Stimulated activated effector memory CD8-positive, alpha-beta T cell treated with anti-CD3 and anti-CD28 coated beads, Interleukin-12 subunit alpha, Interleukin-12 subunit beta, amount 100 ng/mL, for 72 hours (primary cell): Measurements from ENCODE around the gene RGS7.

Experiments used
- ATAC-seq: fragments of 150-1000 bp; cut with Tn5 transposase; 2 replicates; pipeline ENCODE4 v1.10.0; 2021
- DNase-seq, 2 donors: peaks; one replicate each; pipeline ENCODE4 v3.0.0; 2021 to 2022; ENCODE audit warnings: low spot score in 2 of 2
- H3K27ac Mint-ChIP-seq: one replicate; pipeline ENCODE4 v1.8.0; 2022; ENCODE audit warnings: mild to moderate bottlenecking, mixed read lengths
- H3K36me3 Mint-ChIP-seq: one replicate; pipeline ENCODE4 v1.8.0; 2022; ENCODE audit warnings: mild to moderate bottlenecking, mixed read lengths
- H3K4me1 Mint-ChIP-seq: one replicate; pipeline ENCODE4 v1.8.0; 2022; ENCODE audit warnings: mixed read lengths
- H3K4me3 Mint-ChIP-seq: one replicate; pipeline ENCODE4 v1.8.0; 2022; ENCODE audit warnings: mild to moderate bottlenecking, mixed read lengths
- H3K9me3 Mint-ChIP-seq: one replicate; pipeline ENCODE4 v1.8.0; 2022; ENCODE audit warnings: mixed read lengths

Gene RGS7

GRCh38 chr1:240860023-240860422 is 497.0 kb downstream of the RGS7 start:
- Mint-ChIP-seq H3K27ac (no peak overlapping the region), H3K36me3 (no peaks in the 10 kb centered on the region), H3K4me1 (no peaks in the 10 kb centered on the region), H3K9me3 (no peaks in the 10 kb centered on the region), H3K4me3 (no peak overlapping the region)
- no peak for ATAC-seq
- no peak for DNase-seq

- H3K9me3 Mint-ChIP-seq = peaks cover 3% of the 10 kb centered on the region
These were observed 502.6 kb downstream of the RGS7 start for GRCh38 chr1:240854367-240854766.

DNA sequence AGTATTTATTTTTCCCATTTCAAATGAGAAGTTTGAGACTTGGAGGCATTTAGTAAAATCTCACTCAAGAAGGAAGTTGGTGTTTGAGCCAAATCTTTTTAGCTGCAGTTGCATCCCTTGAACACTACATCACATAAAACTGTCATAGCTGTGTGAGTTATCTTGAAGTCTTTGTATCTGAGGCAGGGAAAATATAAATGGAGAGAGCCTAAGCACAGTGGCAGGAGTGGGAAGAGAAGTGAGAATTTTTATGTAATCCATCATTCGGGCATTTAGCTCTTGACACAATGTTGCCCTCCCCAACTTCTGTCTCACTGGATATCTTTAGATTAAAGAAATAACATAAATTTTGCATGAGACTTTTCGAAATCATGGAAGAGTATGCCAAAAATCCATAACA is 509.7 kb downstream of the RGS7 start:
- Mint-ChIP-seq H3K9me3 (peaks cover 3% of the 10 kb centered on the region), H3K4me3 (no peak overlapping the region), H3K4me1 (no peaks in the 10 kb centered on the region), H3K36me3 (no peaks in the 10 kb centered on the region), H3K27ac (no peak overlapping the region)
- ATAC-seq = no peak
- DNase-seq = no peak

More at GRCh38 chr1:240854367-240854766, 502.6 kb downstream of the RGS7 start:
- DNase-seq = no peak
- no peaks in the 10 kb centered on the region for H3K36me3 Mint-ChIP-seq
- no peak overlapping the region for H3K4me3 Mint-ChIP-seq
- H3K4me1 Mint-ChIP-seq = no peaks in the 10 kb centered on the region
- no peak overlapping the region for H3K27ac Mint-ChIP-seq
- ATAC-seq = no peak

- Mint-ChIP-seq H3K9me3 (no peaks in the 10 kb centered on the region), H3K36me3 (no peaks in the 10 kb centered on the region), H3K27ac (no peak overlapping the region), H3K4me3 (no peak overlapping the region), H3K4me1 (no peaks in the 10 kb centered on the region)
- ATAC-seq (no peak), DNase-seq (no peak)
These were observed 512.5 kb downstream of the RGS7 start for GRCh38 chr1:240844486-240844885.

DNA sequence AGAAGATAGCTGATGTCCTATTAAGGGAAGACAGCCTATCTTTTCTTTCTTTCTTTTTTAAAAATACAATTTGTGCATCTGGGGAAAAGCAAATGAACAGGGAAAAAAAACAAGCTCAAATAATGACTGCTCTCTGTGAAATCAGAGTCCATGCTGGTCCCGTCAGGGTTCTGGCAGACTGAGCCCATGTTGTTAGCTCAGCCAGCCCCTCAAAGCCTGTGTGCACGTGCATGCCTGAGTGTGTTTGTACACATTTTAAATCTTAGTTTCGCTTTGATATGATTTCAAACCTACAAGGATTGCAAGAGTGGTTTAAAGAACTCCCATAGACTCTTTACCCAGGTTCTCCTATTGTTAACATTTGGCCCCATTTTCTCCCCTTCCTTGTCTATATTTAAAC is 513.2 kb downstream of the RGS7 start:
- Mint-ChIP-seq H3K36me3 (no peaks in the 10 kb centered on the region), H3K27ac (no peak overlapping the region), H3K9me3 (no peaks in the 10 kb centered on the region), H3K4me3 (no peak overlapping the region), H3K4me1 (no peaks in the 10 kb centered on the region)
- ATAC-seq (no peak), DNase-seq (no peak)

DNA sequence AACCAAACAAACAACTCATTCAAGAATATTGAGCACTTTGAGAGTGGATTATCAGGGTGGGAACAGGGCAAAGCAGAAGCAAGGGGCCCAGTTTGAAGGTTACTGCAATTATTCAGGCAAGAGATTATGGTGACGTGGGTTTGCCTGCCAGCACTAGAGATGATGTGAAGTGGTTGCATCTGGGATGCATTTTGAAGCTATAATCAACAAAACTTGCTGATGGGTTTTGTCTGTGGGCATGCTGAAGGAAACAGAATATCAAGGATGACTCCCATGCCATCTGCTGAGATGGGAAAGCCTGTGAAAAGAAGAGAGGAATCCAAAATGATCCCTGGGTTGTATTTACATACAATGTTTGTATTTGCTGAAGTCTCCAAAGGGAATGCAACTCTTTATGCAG is 520.7 kb downstream of the RGS7 start:
- no peaks in the 10 kb centered on the region for H3K9me3 Mint-ChIP-seq
- no peaks in the 10 kb centered on the region for H3K4me1 Mint-ChIP-seq
- H3K27ac Mint-ChIP-seq = no peak overlapping the region
- H3K36me3 Mint-ChIP-seq = no peaks in the 10 kb centered on the region
- DNase-seq = no peak
- ATAC-seq = no peak
- no peak overlapping the region for H3K4me3 Mint-ChIP-seq

- no peaks in the 10 kb centered on the region for H3K36me3 Mint-ChIP-seq
These were observed 521.7 kb downstream of the RGS7 start for GRCh38 chr1:240835291-240835690.

DNA sequence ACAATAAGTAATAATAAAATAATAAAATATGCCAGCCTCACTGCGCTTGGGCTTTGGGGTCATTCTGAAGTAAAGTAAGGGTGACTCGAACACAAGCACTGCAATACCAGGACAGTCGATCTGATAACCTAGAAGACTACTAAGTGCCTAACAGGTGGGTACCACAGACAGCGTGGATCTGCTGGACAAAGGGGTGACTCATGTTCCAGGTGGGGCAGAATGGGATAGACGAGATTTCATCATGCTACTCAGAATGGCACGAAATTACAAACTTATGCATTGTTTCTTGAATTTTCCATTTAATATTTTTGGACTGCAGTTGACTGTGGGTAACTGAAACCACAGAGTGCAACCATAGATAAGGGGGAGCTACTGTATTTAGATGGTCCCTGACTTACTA is 523.9 kb downstream of the RGS7 start:
- Mint-ChIP-seq H3K4me1 (no peaks in the 10 kb centered on the region), H3K27ac (no peak overlapping the region), H3K4me3 (no peak overlapping the region), H3K9me3 (no peaks in the 10 kb centered on the region), H3K36me3 (no peaks in the 10 kb centered on the region)
- ATAC-seq (no peak), DNase-seq (no peak)

More at GRCh38 chr1:240835291-240835690, 521.7 kb downstream of the RGS7 start:
- no peak for DNase-seq
- Mint-ChIP-seq H3K27ac (no peak overlapping the region), H3K9me3 (no peaks in the 10 kb centered on the region), H3K4me1 (no peaks in the 10 kb centered on the region), H3K4me3 (no peak overlapping the region)
- no peak for ATAC-seq

DNA sequence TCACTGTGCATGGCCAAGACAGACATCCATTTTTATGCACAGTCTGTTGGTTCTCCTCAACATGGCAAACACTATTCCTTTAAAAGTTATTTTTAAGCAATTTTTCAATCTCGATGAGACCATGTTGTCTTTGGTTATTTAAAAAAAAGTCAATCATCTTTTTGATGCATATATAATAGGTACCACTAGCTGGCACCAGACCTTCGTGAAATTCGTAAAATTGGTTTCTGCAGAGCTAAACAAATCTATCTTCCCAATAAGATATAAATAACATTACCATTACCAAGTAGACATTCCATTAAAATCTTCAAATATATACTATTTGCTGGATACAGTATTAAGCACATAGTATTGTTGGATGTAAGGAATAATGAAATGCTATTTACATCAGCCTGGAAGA is 525.1 kb downstream of the RGS7 start:
- Mint-ChIP-seq H3K4me1 (no peaks in the 10 kb centered on the region), H3K27ac (no peak overlapping the region), H3K4me3 (no peak overlapping the region)

GRCh38 chr1:240831191-240831631 is 525.8 kb downstream of the RGS7 start:
- ATAC-seq = no peak

More for the DNA sequence above, 525.1 kb downstream of the RGS7 start:
- DNase-seq (no peak), ATAC-seq (no peak)
- no peaks in the 10 kb centered on the region for H3K36me3 Mint-ChIP-seq
- no peaks in the 10 kb centered on the region for H3K9me3 Mint-ChIP-seq

GRCh38 chr1:240829487-240829886 is 527.5 kb downstream of the RGS7 start:
- Mint-ChIP-seq H3K27ac (no peak overlapping the region), H3K4me3 (no peak overlapping the region), H3K36me3 (no peaks in the 10 kb centered on the region), H3K9me3 (no peaks in the 10 kb centered on the region), H3K4me1 (no peaks in the 10 kb centered on the region)
- DNase-seq (no peak), ATAC-seq (no peak)

More at GRCh38 chr1:240831191-240831631, 525.8 kb downstream of the RGS7 start:
- H3K27ac Mint-ChIP-seq = no peak overlapping the region
- no peaks in the 10 kb centered on the region for H3K36me3 Mint-ChIP-seq
- no peaks in the 10 kb centered on the region for H3K9me3 Mint-ChIP-seq
- H3K4me3 Mint-ChIP-seq = no peak overlapping the region
- no peaks in the 10 kb centered on the region for H3K4me1 Mint-ChIP-seq
- DNase-seq = no peak

- Mint-ChIP-seq H3K36me3 (no peaks in the 10 kb centered on the region), H3K4me1 (no peaks in the 10 kb centered on the region), H3K4me3 (no peak overlapping the region), H3K9me3 (no peaks in the 10 kb centered on the region), H3K27ac (no peak overlapping the region)
- no peak for ATAC-seq
- DNase-seq = no peak
These were observed 529.2 kb downstream of the RGS7 start for GRCh38 chr1:240827786-240828185.

DNA sequence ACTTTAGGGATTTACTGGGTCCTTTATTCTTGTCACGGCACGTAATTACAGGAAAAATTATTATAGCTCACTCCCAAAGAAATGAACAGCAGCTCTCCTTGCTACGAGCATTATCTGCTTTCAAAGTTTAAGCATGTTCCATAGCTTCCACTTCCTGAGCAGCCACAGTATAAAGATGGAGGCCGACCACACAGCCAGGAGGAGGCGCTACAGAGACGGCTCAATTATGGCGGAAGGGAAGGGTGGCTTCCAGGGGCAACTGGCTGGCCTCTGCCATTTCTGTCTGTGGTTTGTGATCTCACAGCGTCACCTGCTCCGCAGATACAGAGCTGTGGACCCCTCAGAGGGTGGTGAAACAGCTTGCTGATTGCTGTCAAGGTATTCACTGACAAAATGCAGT is 532.8 kb downstream of the RGS7 start:
- ATAC-seq (no peak), DNase-seq (no peak)
- Mint-ChIP-seq H3K27ac (no peak overlapping the region), H3K4me1 (no peaks in the 10 kb centered on the region), H3K36me3 (no peaks in the 10 kb centered on the region), H3K9me3 (peaks cover 3% of the 10 kb centered on the region), H3K4me3 (no peak overlapping the region)

- H3K4me1 Mint-ChIP-seq = no peaks in the 10 kb centered on the region
- H3K27ac Mint-ChIP-seq = no peak overlapping the region
- no peak overlapping the region for H3K4me3 Mint-ChIP-seq
- H3K9me3 Mint-ChIP-seq = peaks cover 7% of the 10 kb centered on the region
- H3K36me3 Mint-ChIP-seq = no peaks in the 10 kb centered on the region
- DNase-seq = no peak
- ATAC-seq = no peak
These were observed 533.6 kb downstream of the RGS7 start for GRCh38 chr1:240823357-240823756.

DNA sequence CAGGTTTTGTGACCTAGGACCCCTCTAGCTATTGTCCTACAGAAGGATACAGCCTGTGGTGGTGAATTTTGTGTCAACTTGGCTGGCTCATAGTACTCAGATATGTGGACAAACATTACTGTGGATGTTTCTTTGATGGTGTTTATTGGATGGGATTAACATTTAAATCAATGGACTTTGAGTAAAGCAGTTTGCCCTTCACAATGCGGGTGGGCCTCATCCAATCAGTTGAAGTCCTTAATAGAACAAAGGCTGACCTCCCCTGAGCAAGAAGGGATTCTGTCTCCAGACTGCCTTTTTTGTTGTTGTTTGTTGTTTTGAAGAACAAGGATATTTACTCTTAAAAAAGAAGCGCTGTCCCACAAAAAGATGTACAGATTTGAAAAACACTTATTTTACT is 535.1 kb downstream of the RGS7 start:
- DNase-seq = no peak
- no peak for ATAC-seq
- H3K36me3 Mint-ChIP-seq = no peaks in the 10 kb centered on the region
- H3K4me1 Mint-ChIP-seq = no peaks in the 10 kb centered on the region
- no peak overlapping the region for H3K27ac Mint-ChIP-seq
- H3K9me3 Mint-ChIP-seq = peaks cover 7% of the 10 kb centered on the region
- no peak overlapping the region for H3K4me3 Mint-ChIP-seq

DNA sequence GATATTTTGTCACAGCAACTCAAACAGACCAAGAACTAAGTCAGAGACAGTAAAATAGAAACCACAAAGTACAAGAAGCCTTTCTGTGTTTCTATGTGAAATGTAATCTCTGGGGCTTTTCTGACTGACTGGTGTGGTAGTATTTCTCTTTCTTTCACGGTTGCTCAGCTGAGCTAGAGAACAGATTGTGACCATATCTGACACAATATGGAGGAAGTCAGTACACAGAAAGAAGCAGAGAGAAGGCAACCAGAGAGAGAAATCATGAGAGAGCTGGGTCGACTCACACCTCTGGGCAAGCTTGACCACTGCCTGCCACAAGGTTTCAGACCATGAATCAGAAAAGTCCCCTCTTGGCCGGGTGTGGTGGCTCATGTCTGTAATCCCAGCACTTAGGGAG is 536.2 kb downstream of the RGS7 start:
- Mint-ChIP-seq H3K9me3 (peaks cover 7% of the 10 kb centered on the region), H3K4me3 (no peak overlapping the region), H3K4me1 (no peaks in the 10 kb centered on the region), H3K36me3 (no peaks in the 10 kb centered on the region), H3K27ac (no peak overlapping the region)
- ATAC-seq (no peak), DNase-seq (no peak)

DNA sequence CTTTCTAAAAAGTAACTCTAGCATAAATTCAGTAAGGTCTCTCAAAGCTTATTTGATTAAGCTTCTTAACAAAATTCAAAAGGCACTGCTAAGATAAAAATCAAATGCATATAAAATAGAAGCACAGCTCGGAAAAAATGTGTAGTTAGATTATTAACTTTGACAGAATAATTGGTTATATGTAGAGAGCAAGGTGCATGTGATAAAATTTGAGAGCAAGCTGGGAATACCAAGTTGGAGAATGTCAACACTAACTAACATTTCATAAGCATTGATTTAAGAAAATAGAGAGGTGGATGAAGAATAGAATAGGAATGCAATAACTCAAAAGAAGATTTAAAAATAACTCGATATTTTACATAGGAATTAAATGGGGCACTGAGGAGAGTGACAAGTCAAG is 540.5 kb downstream of the RGS7 start:
- Mint-ChIP-seq H3K27ac (no peak overlapping the region), H3K4me3 (no peak overlapping the region), H3K4me1 (no peaks in the 10 kb centered on the region), H3K9me3 (peaks cover 8% of the 10 kb centered on the region), H3K36me3 (no peaks in the 10 kb centered on the region)
- no peak for ATAC-seq
- DNase-seq = no peak
